NCI-H2196 treated with DMSO at 0.1 percent for 48 hours (cell line): ENCODE measurements around the gene SHKBP1.
"Not testable (repeated sequence)": the region's sequence is repeated elsewhere in the genome, so short reads cannot be mapped to it uniquely, and the experiment has no call there.

Experiments
- DNase-seq: peaks from one replicate; lab custom pipeline; 2025; ENCODE audit not compliant: unreplicated experiment; lab: John Stamatoyannopoulos, UW

Gene SHKBP1

GRCh38 chr19:40553885-40554857 is 22.5 kb upstream of the SHKBP1 start:
- no peak for DNase-seq

GRCh38 chr19:40555978-40556689 is 20.5 kb upstream of the SHKBP1 start:
- DNase-seq: no peak

DNA sequence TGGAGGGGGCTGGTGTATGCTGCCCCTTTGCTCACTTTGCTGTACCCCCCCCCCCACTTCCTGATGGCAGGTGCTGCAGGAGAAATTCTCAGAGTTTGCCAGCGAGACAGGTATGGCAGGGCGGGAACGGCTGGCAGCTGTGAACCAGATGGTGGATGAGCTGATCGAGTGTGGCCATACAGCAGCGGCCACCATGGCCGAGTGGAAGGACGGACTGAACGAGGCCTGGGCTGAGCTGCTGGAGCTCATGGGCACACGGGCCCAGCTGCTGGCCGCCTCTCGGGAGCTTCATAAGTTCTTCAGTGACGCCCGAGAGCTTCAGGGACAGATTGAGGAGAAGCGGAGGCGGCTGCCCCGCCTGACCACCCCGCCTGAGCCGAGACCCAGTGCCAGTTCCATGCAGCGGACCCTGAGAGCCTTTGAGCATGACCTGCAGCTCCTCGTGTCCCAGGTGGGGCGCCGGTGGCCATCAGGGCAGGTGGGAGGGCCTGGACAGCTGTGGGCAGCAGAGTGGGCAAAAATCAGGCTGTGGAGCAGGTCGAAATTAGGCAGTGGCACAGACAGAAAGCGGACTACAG is 19.6 kb upstream of the SHKBP1 start:
- DNase-seq: no peak

DNA sequence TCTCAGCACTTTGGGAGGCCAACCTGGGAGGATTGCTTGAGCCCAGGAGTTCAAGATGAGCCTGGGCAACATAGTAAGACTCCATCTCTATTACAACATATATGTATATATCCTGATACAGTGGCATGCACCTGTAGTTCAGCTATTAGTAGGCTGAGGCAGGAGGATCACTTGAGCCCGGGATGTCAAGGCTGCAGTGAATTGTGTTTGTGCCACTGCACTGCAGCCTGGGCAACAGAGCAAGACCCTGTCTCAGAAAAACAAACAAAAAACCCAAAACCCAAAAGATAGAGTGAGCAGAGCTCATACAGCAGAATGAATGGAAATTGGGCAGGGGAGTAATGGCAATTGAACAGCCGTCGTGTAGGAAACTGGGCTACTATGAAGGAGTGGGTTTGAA is 17.3 kb upstream of the SHKBP1 start:
- no peak for DNase-seq

GRCh38 chr19:40560092-40560507 is 16.6 kb upstream of the SHKBP1 start:
- DNase-seq: no peak

DNA sequence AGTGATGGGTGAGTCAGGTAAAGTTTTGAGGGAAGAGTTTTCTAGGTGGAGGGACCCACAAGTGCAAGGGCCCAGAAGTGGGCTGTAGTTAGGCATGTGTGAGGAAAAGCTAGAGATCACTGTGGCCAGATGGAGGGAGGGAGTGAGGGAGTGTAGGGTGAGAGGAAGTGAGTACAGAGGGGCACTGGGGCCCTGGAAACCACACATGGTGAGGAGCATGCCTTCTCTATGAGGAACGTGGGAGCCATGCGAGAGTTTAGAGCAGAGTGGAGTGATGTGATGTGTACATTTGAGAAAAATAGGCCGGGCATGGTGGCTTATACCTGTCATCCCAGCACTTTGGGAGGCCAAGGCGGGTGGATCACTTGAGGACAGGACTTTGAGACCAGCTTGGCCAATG is 14.7 kb upstream of the SHKBP1 start:
- DNase-seq: no peak

DNA sequence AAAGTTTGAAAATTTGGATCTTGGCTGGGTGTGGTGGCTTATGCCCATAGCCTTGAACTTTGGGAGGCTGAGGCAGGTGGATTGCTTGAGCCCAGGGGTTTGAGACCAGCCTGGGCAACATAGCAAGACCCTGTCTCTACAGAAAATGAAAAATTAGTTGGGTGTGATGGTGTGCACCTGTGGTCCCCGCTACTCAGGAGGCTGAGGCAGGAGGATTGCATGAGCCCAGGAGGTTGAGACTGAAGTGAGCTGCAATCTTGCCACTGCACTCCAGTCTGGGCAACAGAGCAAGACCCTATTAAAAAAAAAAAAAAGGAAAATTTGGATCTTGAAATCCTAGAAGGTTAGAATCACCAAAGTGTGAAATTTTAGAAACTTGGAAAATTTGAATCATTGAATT is 12.1 kb upstream of the SHKBP1 start:
- not testable (repeated sequence) for DNase-seq

DNA sequence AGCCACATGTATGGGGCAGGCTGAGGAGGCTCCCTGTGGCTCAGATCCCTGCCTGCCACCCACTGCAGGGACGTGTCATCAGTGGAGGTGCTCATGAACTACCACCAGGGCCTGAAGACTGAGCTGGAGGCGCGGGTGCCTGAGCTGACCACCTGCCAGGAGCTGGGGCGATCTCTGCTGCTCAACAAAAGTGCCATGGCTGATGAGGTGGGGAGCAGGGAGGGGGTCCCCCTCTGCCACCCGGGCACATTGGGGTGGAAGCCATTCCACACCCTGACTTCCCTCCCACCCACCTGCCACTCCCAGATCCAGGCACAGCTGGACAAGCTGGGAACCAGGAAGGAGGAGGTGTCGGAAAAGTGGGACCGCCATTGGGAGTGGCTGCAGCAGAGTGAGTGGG is 11.3 kb upstream of the SHKBP1 start:
- DNase-seq: no peak

DNA sequence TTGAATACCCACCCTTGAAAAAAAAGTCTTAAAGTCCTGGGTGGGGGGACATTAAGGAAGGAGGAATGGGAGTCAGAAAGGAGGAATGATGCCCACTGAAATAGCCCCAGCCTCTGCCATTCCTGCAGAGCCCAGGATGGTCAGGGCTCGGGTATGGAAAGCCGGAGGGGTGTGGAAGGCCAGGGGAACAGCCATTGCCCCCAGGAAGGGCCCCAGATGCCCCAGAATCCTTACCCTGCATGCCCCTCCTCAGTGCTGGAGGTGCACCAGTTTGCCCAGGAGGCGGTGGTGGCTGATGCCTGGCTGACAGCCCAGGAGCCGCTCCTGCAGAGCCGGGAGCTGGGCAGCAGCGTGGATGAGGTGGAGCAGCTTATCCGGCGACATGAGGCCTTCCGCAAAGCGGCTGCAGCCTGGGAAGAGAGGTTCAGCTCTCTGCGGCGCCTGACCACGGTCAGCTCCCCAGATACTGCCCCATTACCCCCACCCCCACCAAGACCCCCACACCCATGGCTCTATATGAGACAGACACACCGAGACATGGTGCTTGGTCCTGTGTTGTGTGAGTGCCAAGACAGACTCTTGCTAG is 10.7 kb upstream of the SHKBP1 start:
- DNase-seq: no peak

DNA sequence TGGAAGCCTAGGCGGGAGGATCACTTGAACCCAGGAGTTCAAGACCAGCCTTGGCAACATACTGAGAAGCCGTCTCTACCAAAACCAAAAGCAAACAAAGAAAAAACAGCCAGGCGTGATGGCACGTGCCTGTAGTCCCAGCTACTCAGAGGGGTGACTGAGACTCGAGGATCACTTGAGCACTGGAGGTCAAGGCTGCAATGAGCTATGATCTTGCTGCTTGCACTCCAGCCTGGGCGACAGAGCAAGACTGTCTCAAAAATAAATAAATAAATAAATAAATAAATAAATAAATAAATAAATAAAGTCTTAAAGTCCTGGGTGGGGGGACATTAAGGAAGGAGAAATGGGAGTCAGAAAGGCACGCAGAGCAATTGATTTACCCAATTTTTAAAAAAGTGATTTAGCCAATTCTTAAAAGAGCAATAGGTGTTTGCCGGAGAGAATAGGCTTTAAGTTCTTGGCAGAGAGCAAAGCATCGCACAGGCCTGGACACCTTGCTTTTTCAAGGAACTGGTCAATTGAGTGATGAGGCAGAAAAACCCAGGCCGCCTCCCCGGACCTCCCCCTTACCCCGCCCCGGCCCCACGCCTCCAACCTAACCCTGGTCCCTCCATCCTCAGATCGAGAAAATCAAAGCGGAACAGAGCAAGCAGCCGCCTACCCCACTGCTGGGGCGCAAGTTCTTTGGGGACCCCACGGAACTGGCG is 9.5 kb upstream of the SHKBP1 start:
- DNase-seq: no peak

GRCh38 chr19:40567750-40568494 is 8.8 kb upstream of the SHKBP1 start:
- DNase-seq: no peak

GRCh38 chr19:40570313-40571004 is 6.2 kb upstream of the SHKBP1 start:
- peak; percentile 98 for DNase-seq

DNA sequence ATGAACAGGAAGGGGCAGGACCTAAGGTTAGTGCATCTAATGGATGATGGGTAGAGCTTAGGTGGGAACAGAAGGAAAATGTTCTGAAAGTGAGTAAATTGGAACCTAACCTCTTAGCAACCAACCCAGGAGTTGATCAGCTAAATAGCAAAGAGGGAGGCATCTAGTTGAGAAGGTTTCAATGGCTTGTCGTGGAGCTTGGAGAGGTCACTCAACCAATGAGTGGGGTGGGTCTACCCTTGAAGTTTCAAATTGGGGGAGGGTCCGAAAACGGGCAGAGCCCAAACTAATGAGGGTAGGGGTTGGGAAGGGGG is 5.7 kb upstream of the SHKBP1 start:
- no peak for DNase-seq

DNA sequence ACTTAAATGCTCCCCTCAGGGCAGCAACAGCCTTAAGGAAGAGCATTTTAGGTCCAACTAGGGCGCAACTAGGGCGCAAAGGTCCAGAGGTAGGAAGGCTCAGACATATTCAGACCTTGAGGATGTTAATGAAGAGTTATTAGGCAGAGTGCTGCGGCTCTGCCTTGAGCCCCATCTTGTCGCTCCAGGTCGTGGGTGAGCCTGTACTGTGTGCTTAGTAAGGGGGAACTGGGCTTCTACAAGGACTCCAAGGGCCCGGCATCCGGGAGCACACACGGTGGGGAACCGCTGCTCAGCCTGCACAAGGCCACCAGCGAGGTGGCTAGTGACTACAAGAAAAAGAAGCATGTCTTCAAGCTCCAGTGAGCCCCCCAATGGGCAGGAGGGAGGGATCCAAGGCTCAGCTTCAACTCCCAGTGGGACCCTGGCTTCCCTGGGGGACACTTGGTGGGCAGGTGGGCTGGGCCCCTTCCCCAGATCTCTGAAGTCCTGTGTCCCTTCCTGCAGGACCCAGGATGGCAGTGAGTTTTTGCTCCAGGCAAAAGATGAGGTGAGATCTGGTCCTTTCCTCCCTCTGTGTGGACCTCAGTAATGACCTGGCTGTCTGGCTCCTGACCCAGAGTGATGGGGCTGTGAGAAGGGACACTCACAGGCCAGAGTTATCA is 4.7 kb upstream of the SHKBP1 start:
- DNase-seq: no peak

- no peak for DNase-seq
Observed at GRCh38 chr19:40575326-40575725, 1.3 kb upstream of the SHKBP1 start.

GRCh38 chr19:40576151-40576584 is 505 bp upstream of the SHKBP1 start:
- no peak for DNase-seq

DNA sequence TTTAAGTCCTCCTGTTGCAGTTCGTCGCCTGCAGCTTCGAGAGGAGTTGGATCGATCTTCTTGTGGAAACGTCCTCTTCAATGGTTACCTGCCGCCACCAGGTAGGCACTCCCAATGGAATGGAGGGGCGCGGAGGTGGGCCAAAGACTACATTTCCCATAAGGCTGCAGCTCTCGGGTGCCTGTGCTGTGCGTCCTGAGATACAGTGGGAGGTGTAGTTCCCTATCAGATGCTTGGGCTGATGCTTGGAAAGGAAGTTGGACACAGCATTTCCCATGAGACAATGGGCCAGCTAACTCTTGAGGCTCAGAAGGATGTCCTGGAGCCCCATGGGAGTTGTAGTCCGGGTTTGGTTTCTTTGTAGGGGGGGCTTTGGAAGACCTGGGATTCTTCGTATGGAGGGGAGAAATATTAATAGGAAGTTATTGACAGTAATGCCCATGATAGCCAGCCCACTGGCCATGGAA is 1.8 kb downstream of the SHKBP1 start:
- peak; percentile 48 for DNase-seq

DNA sequence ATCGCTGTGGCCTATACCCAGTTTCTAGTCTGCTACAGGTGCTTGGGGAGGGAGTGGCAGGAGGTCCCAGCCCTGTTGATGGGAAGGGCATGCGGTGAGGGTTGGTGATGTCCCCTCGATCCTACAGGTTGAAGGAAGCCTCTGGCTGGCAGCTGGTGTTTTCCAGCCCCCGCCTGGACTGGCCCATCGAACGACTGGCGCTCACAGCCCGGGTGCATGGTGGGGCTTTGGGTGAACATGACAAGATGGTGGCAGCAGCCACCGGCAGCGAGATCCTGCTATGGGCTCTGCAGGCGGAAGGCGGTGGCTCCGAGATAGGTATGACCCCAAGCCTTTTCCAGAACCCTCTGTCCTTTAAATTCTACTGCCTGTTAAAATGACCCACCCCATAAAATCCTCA is 3.9 kb downstream of the SHKBP1 start:
- no peak for DNase-seq

DNA sequence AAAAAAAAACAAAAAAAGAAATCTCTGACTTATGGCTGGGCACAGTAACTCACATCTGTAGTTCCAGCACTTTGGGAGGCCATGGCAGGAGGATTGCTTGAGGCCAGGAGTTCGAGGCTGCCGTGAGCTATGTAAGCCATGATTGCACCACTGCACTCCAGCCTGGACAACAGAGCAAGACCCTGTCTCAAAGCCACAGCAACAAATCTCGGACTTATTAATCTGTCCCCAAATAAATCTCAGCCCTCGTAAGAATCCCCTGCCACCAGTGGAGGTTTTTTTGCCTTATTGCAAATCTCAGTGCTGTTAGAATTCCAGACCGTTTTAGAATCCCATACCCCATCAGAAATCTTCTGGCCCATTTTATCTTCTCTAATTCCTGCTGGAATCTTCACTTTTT is 4.9 kb downstream of the SHKBP1 start:
- no peak for DNase-seq
